PC-3 (cell line): ENCODE results near the gene CACNG8.

Experiments
- EZH2 ChIP-seq: fragments of 300-600 bp; sonication (generic); IDR thresholded peaks from one replicate; pipeline ENCODE4 v1.6.1; 2017; ENCODE audit warnings: antibody characterized with exemption, mild to moderate bottlenecking, low read length; ENCODE audit not compliant: unreplicated experiment
- TF ChIP-seq, protein P1 (sequence below): fragments of 300-600 bp; sonication (generic); conservative IDR thresholded peaks from 2 replicates; pipeline ENCODE4 v1.5.1; 2017; ENCODE audit warnings: antibody characterized with exemption, low read depth, mild to moderate bottlenecking, low read length

DNA sequence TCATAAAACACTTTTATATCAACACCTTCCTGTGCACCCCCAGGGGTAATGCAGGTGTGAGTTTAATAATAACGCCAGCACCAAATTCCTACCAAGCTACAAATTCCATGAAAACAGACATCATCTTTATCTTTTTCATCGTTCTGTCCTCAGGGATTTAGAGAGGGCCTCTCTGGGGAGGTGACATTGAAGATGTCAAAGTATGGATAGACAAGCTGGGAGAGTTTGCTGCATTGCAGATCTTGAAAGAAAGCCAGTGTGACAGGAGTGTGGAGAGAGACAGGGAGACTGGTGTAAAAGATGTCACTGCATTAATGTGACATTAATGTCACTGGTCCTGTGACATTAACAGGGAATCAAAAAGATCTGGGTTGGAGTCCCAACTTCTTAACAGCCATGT is 38.8 kb downstream of the CACNG8 start:
- no peak for TF ChIP-seq EZH2
- TF ChIP-seq, protein P1, sequence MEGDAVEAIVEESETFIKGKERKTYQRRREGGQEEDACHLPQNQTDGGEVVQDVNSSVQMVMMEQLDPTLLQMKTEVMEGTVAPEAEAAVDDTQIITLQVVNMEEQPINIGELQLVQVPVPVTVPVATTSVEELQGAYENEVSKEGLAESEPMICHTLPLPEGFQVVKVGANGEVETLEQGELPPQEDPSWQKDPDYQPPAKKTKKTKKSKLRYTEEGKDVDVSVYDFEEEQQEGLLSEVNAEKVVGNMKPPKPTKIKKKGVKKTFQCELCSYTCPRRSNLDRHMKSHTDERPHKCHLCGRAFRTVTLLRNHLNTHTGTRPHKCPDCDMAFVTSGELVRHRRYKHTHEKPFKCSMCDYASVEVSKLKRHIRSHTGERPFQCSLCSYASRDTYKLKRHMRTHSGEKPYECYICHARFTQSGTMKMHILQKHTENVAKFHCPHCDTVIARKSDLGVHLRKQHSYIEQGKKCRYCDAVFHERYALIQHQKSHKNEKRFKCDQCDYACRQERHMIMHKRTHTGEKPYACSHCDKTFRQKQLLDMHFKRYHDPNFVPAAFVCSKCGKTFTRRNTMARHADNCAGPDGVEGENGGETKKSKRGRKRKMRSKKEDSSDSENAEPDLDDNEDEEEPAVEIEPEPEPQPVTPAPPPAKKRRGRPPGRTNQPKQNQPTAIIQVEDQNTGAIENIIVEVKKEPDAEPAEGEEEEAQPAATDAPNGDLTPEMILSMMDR: no peak
